DOHH2 (cell line): Measurements from ENCODE around the gene AUTS2.

Experiments
- H3F3A ChIP-seq: fragments of 200-600 bp; sonication (generic), shearing (Covaris generic); 2 replicates; pipeline ENCODE4 v1.6.0; 2016; ENCODE audit warnings: antibody characterized with exemption, mild to moderate bottlenecking; ENCODE audit not compliant: control insufficient read depth, insufficient read depth
- H3K27ac ChIP-seq: fragments of 200-600 bp; sonication (generic); 2 replicates; pipeline ENCODE4 v1.5.1; 2014; ENCODE audit warnings: low read depth, mild to moderate bottlenecking, low read length, moderate library complexity
- H3K27me3 ChIP-seq: fragments of 200-600 bp; sonication (generic); 2 replicates; pipeline ENCODE4 v1.6.1; 2014; ENCODE audit warnings: mild to moderate bottlenecking, low read length, mixed read lengths; ENCODE audit not compliant: control insufficient read depth
- H3K36me3 ChIP-seq: fragments of 200-600 bp; sonication (generic); 2 replicates; pipeline ENCODE4 v1.6.1; 2014; ENCODE audit warnings: mild to moderate bottlenecking, low read length, moderate library complexity, mixed read lengths; ENCODE audit not compliant: control insufficient read depth
- H3K4me1 ChIP-seq: fragments of 200-600 bp; sonication (generic); 2 replicates; pipeline ENCODE4 v1.6.1; 2014; ENCODE audit warnings: mild to moderate bottlenecking, low read length, mixed read lengths; ENCODE audit not compliant: control insufficient read depth
- H3K4me2 ChIP-seq: fragments of 200-600 bp; sonication (generic); 2 replicates; pipeline ENCODE4 v1.6.0; 2014; ENCODE audit warnings: mild to moderate bottlenecking, low read length, moderate library complexity
- H3K4me3 ChIP-seq: fragments of 200-600 bp; sonication (generic); 2 replicates; pipeline ENCODE4 v1.5.1; 2014; ENCODE audit warnings: mild to moderate bottlenecking, low read length, mixed read lengths
- H3K79me2 ChIP-seq: fragments of 200-600 bp; sonication (generic); 2 replicates; pipeline ENCODE4 v1.6.1; 2014; ENCODE audit warnings: mild to moderate bottlenecking, low read length, mixed read lengths; ENCODE audit not compliant: control insufficient read depth
- H3K9me2 ChIP-seq: fragments of 200-600 bp; sonication (generic); replicated peaks from 2 replicates; pipeline ENCODE4 v1.6.1; 2014; ENCODE audit warnings: mild to moderate bottlenecking, low read length, mixed read lengths; ENCODE audit not compliant: control insufficient read depth
- H3K9me3 ChIP-seq: fragments of 200-600 bp; sonication (generic); 2 replicates; pipeline ENCODE4 v1.6.1; 2014; ENCODE audit warnings: antibody characterized with exemption, low read length, mixed read lengths; ENCODE audit not compliant: control insufficient read depth, insufficient read depth
- H4K20me1 ChIP-seq: fragments of 200-600 bp; sonication (generic); 2 replicates; pipeline ENCODE4 v1.6.0; 2014; ENCODE audit warnings: low read depth, mild to moderate bottlenecking, antibody characterized with exemption, low read length, moderate library complexity; ENCODE audit not compliant: control insufficient read depth, insufficient read depth
- EZH2phosphoT487 ChIP-seq: fragments of 200-600 bp; sonication (generic); IDR thresholded peaks from 2 replicates; pipeline ENCODE4 v1.6.1; 2017; ENCODE audit warnings: borderline replicate concordance, mild to moderate bottlenecking, antibody characterized with exemption, low read length, moderate library complexity, mixed read lengths
- TF ChIP-seq, protein P1 (sequence below): fragments of 200-600 bp; sonication (generic); IDR thresholded peaks from one replicate; pipeline ENCODE4 v1.5.1; 2014; ENCODE audit warnings: antibody characterized with exemption, mild to moderate bottlenecking, low read depth, low read length; ENCODE audit not compliant: poor library complexity, severe bottlenecking

Gene AUTS2

DNA sequence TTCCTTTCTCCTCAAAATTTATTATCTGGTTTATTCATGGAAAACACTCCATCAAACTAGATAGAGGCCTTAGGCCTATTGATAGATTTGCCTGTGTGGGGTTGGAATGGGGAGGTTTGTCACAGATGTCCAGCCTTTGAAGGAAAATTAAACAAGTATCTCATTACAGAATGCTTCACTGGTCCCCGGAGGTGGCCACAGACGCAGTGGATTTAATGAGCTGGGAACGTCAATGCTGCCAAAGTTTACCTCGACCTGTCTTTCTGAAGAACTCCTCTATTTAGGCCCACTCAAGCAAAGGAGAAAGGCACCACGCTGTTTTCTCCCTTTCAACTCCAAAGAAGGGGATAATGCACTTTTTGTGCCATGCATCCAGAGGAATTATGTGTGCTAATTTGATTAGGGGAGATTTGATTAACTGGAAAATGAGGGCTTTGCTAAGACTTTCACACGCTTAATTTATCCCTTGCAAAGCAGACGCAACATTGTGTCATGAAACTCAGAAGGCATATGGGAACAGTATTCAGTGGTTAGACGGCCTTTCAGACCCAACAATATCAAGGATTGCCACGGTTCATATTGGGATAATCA, 974.9 kb downstream of the AUTS2 start:
- Histone ChIP-seq H3K9me3 (no peaks in the 10 kb centered on the region), H3K4me2 (no peak overlapping the region), H3K27ac (no peak overlapping the region), H3K4me3 (no peak overlapping the region), H3K79me2 (no peaks in the 10 kb centered on the region), H4K20me1 (no peaks in the 10 kb centered on the region), H3K9me2 (no peaks in the 10 kb centered on the region), H3K4me1 (peaks cover 5% of the 10 kb centered on the region), H3K36me3 (no peaks in the 10 kb centered on the region), H3K27me3 (no peaks in the 10 kb centered on the region), H3F3A (no peaks in the 10 kb centered on the region)
- no peak for TF ChIP-seq EZH2phosphoT487
- TF ChIP-seq, protein P1, sequence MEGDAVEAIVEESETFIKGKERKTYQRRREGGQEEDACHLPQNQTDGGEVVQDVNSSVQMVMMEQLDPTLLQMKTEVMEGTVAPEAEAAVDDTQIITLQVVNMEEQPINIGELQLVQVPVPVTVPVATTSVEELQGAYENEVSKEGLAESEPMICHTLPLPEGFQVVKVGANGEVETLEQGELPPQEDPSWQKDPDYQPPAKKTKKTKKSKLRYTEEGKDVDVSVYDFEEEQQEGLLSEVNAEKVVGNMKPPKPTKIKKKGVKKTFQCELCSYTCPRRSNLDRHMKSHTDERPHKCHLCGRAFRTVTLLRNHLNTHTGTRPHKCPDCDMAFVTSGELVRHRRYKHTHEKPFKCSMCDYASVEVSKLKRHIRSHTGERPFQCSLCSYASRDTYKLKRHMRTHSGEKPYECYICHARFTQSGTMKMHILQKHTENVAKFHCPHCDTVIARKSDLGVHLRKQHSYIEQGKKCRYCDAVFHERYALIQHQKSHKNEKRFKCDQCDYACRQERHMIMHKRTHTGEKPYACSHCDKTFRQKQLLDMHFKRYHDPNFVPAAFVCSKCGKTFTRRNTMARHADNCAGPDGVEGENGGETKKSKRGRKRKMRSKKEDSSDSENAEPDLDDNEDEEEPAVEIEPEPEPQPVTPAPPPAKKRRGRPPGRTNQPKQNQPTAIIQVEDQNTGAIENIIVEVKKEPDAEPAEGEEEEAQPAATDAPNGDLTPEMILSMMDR: no peak

DNA sequence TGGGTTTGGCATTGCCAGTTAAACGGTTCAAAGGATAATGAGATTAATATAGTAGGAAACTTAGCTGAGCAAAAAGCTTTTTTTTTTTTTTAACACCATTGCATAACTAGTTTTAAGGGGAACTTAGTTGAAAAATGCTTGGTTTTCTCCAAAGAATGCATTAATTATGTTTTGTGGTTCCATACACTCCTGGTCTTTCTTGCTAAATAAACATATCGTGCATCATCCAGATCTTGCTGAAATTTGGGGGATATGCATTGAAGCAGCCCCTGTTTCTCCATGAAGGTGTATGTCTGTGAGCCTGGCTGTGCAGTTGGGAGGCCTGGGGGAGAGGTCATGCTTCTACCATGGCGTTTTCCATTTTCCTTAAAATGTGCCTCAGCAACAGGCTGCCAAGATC, 975.4 kb downstream of the AUTS2 start:
- H3F3A ChIP-seq: no peaks in the 10 kb centered on the region
- H3K36me3 ChIP-seq: no peaks in the 10 kb centered on the region
- H4K20me1 ChIP-seq: no peaks in the 10 kb centered on the region
- no peaks in the 10 kb centered on the region for H3K79me2 ChIP-seq
- TF ChIP-seq, protein P1: no peak
- TF ChIP-seq EZH2phosphoT487: no peak
- no peaks in the 10 kb centered on the region for H3K9me2 ChIP-seq
- no peak overlapping the region for H3K4me3 ChIP-seq
- H3K27me3 ChIP-seq: no peaks in the 10 kb centered on the region
- H3K4me2 ChIP-seq: no peak overlapping the region
- peaks cover 5% of the 10 kb centered on the region for H3K4me1 ChIP-seq
- H3K9me3 ChIP-seq: no peaks in the 10 kb centered on the region
- H3K27ac ChIP-seq: no peak overlapping the region

DNA sequence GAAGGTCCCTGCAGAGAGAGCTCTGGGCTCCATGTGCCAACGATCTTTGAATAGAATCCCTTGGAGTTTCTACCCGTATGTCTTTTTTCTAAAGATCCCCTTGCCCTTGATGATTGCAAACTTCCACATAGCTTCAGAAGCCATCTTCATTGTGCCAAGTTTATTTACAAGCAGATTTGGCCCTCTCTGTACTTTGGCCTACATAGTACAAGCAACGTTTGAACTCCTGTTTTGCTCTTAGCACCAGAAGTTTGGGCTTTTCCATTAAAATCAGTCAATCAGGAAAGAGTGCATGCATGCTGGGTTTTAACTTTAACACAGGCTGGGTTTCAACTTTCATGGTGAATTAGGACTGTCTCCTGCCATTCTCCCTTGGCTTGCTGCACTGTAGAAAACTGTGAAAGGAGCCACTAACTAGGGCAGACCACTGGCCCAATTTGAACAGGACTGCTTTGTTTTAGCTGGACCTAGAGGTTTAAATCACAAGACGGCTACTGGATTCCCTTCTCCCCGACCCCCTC, 976.1 kb downstream of the AUTS2 start:
- no peaks in the 10 kb centered on the region for H3K27me3 ChIP-seq
- H3F3A ChIP-seq: no peaks in the 10 kb centered on the region
- no peak overlapping the region for H3K4me3 ChIP-seq
- no peak overlapping the region for H3K27ac ChIP-seq
- H3K79me2 ChIP-seq: no peaks in the 10 kb centered on the region
- no peaks in the 10 kb centered on the region for H3K9me3 ChIP-seq
- H3K4me2 ChIP-seq: no peak overlapping the region
- H4K20me1 ChIP-seq: no peaks in the 10 kb centered on the region
- TF ChIP-seq EZH2phosphoT487: no peak
- TF ChIP-seq, protein P1: no peak
- no peaks in the 10 kb centered on the region for H3K36me3 ChIP-seq
- peaks cover 2% of the 10 kb centered on the region for H3K4me1 ChIP-seq
- H3K9me2 ChIP-seq: no peaks in the 10 kb centered on the region
